ENCODE results near the gene PMPCA. TPM values are rescaled to one million over a fixed set of nuclear protein-coding genes. Genes with fewer than 3 reads are reported as not detected.

The PMPCA gene
- total and polyA plus RNA-seq, 2 of the 13 experiments (the other 11 are each of a cell fraction or from before 2014, with no cell fraction given), result 70.2 to 88.4 TPM

GRCh38 chr9:136373300-136374182 is 36.9 kb upstream of the PMPCA start, which contains the start of gene CARD9 (continued):
- TF ChIP-seq HIVEP1 (CRISPR knock-in tag; IDR thresholded peaks at IDR 0.05) (peak; percentile 57; the same call in 1 of the 2 replicates), ZFP1 (CRISPR knock-in tag; IDR thresholded peaks at IDR 0.05) (no peak), ZFP62 (CRISPR knock-in tag; IDR thresholded peaks at IDR 0.05) (no peak), MTF2 (CRISPR knock-in tag; IDR thresholded peaks at IDR 0.05; ENCODE audit: borderline replicate concordance) (no peak), HOXA7 (CRISPR knock-in tag; IDR thresholded peaks at IDR 0.05) (no peak), ZNF761 (CRISPR knock-in tag; conservative IDR thresholded peaks at IDR 0.05) (no peak), ZMAT5 (CRISPR knock-in tag; IDR thresholded peaks at IDR 0.05; ENCODE audit: borderline replicate concordance, low read depth) (no peak), MTA1 (CRISPR knock-in tag; IDR thresholded peaks at IDR 0.05; ENCODE audit: borderline replicate concordance) (peak; percentile 11; the same call in 1 of the 2 replicates), RORA (CRISPR knock-in tag; IDR thresholded peaks at IDR 0.05) (no peak), ZNF652 (CRISPR knock-in tag; IDR thresholded peaks at IDR 0.05; ENCODE audit: borderline replicate concordance, low read depth) (no peak), BRCA1 (CRISPR knock-in tag; IDR thresholded peaks at IDR 0.05) (no peak), ARNTL (CRISPR knock-in tag; IDR thresholded peaks at IDR 0.05) (no peak), EEA1 (CRISPR knock-in tag; IDR thresholded peaks at IDR 0.05; ENCODE audit: borderline replicate concordance) (no peak), ZNF331 (CRISPR knock-in tag; IDR thresholded peaks at IDR 0.05) (0 out of 2 replicates have a peak, but pooled peaks have one; percentile 10), ZNF713 (CRISPR knock-in tag; IDR thresholded peaks at IDR 0.05) (no peak), SYNCRIP (IDR thresholded peaks at IDR 0.05; ENCODE audit: insufficient read depth, low read depth, low read length) (no peak), ZNF883 (CRISPR knock-in tag; IDR thresholded peaks at IDR 0.05; ENCODE audit: not compliant biosample characterization) (no peak), KDM1A (CRISPR knock-in tag; IDR thresholded peaks at IDR 0.05) (no peak), CBFB (CRISPR knock-in tag; IDR thresholded peaks at IDR 0.05) (0 out of 2 replicates have a peak, but pooled peaks have one; percentile 22), ZHX2 (IDR thresholded peaks at IDR 0.05; ENCODE audit: low read depth) (no peak), ZHX2 (CRISPR knock-in tag; IDR thresholded peaks at IDR 0.05; ENCODE audit: borderline replicate concordance) (no peak), ESRRA (CRISPR knock-in tag; IDR thresholded peaks at IDR 0.05; ENCODE audit: low read depth) (no peak)
- TF ChIP-seq, protein P1, sequence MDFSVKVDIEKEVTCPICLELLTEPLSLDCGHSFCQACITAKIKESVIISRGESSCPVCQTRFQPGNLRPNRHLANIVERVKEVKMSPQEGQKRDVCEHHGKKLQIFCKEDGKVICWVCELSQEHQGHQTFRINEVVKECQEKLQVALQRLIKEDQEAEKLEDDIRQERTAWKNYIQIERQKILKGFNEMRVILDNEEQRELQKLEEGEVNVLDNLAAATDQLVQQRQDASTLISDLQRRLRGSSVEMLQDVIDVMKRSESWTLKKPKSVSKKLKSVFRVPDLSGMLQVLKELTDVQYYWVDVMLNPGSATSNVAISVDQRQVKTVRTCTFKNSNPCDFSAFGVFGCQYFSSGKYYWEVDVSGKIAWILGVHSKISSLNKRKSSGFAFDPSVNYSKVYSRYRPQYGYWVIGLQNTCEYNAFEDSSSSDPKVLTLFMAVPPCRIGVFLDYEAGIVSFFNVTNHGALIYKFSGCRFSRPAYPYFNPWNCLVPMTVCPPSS (IDR thresholded peaks at IDR 0.05), result no peak
- TF ChIP-seq, protein P2, sequence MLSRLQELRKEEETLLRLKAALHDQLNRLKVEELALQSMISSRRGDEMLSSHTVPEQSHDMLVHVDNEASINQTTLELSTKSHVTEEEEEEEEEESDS (CRISPR knock-in tag; IDR thresholded peaks at IDR 0.05; ENCODE audit: borderline replicate concordance), result no peak

Data from HepG2 (cell line).